Brain microvascular endothelial cell (primary cell): ENCODE measurements around the gene POC1A.

Experiments used
- DNase-seq: peaks from one replicate; pipeline ENCODE4 v3.0.0-alpha.2; 2020
- H3K27ac ChIP-seq: fragments of 250-450 bp; sonication (Bioruptor Pico); 2 replicates; pipeline ENCODE4 v1.5.1; 2020; ENCODE audit warnings: mild to moderate bottlenecking, moderate library complexity
- H3K27me3 ChIP-seq: fragments of 250-450 bp; sonication (Bioruptor Pico); replicated peaks from 2 replicates; pipeline ENCODE4 v1.5.1; 2020; ENCODE audit warnings: mild to moderate bottlenecking
- H3K36me3 ChIP-seq: fragments of 250-450 bp; sonication (Bioruptor Pico); replicated peaks from 2 replicates; pipeline ENCODE4 v1.5.1; 2020; ENCODE audit warnings: mild to moderate bottlenecking
- H3K4me3 ChIP-seq: 2 replicates; pipeline ENCODE4 v1.5.1; 2011; ENCODE audit warnings: low read depth, mild to moderate bottlenecking, control low read depth, low read length, moderate library complexity
- in situ Hi-C: cut with HindIII; loops from 2 replicates; pipeline ENCODE4 v1.10.0; 2017; ENCODE audit warnings: low sequenced_read_pairs, low pct_ligation_motif_present
- TF ChIP-seq, protein P1 (sequence below): IDR thresholded peaks from 2 replicates; pipeline ENCODE4 v1.5.1; 2011; ENCODE audit warnings: low read depth, mild to moderate bottlenecking, moderate library complexity, low read length, control low read depth, inconsistent platforms; ENCODE audit errors: missing control alignments

POC1A gene

DNA sequence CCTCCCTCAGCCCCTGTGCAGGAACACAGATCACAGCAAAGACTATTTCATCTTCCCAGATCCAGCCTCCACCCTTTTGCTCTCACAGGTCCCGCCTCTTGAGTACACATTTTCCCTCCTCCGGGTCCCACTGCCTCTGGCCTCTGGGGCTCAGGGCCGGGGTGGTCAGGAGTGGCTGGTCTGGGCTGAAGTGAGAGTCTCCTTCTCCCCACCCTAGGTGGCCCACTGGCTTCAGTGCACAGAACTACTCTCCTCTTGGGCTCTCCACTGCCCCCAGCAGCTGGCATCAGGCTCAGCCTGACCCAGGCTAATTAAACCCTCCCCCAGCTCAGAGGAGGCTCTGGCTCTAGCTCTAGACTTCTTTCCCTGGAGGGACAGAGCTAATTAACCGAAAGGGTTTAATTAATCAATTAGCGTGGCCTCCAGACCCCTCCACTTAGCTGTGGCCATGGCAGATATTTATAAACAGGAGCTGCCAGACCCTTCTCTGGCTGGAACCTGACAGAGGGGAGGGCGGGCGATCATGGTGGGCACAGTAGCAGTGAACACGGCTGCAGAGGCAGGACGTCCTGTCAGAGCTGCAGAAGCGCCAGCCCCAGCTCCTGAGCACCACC lies 113.0 kb downstream of the POC1A start:
- no peak for DNase-seq
- in situ Hi-C loops = no loop called here
- Histone ChIP-seq H3K27ac (no peak overlapping the region), H3K27me3 (no peaks in the 10 kb centered on the region), H3K36me3 (no peaks in the 10 kb centered on the region), H3K4me3 (no peak overlapping the region)
- TF ChIP-seq, protein P1, sequence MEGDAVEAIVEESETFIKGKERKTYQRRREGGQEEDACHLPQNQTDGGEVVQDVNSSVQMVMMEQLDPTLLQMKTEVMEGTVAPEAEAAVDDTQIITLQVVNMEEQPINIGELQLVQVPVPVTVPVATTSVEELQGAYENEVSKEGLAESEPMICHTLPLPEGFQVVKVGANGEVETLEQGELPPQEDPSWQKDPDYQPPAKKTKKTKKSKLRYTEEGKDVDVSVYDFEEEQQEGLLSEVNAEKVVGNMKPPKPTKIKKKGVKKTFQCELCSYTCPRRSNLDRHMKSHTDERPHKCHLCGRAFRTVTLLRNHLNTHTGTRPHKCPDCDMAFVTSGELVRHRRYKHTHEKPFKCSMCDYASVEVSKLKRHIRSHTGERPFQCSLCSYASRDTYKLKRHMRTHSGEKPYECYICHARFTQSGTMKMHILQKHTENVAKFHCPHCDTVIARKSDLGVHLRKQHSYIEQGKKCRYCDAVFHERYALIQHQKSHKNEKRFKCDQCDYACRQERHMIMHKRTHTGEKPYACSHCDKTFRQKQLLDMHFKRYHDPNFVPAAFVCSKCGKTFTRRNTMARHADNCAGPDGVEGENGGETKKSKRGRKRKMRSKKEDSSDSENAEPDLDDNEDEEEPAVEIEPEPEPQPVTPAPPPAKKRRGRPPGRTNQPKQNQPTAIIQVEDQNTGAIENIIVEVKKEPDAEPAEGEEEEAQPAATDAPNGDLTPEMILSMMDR = peak; percentile 56

DNA sequence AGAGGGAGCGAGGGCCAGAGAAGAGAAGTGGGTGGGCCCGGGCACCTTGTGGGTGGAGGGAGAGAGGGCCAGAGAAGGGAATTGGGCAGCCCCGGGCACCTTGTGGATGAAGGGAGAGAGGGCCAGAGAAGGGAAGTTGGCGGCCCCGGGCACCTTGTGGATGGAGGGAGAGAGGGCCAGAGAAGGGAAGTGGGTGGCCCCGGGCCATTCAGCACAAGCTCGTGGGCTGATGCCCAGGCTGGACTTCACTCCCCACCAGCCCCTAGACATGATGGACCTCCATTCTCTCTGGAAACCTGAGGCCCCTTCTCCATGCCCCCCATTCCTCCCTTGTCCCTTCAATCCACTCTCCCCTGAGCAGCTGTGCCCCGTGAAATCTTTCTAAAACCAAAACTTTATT lies 113.6 kb downstream of the POC1A start:
- no peak for DNase-seq
- Histone ChIP-seq H3K36me3 (no peaks in the 10 kb centered on the region), H3K27ac (no peak overlapping the region), H3K27me3 (no peaks in the 10 kb centered on the region), H3K4me3 (no peak overlapping the region)
- in situ Hi-C loops = no loop called here
- TF ChIP-seq, protein P1 = no peak

DNA sequence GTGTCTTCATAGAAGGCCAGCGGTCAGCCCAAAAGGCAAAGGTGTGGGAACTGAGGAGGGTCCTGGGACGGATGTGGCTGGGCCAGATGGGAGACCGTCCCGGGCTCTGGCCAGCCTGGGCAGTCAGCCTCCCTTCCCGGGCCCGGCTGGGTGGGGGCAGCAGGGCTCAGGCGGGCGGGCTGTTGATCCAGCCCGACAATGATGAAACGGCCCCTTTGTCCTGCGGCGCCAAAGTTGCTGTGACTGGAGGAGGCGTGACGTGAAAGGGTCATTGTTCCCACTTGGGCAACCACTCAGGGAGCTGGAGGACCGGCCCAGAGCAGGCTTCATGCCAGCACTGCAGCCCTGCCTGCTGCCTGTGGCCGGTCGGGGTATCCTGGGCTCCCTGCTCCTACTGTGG lies 114.4 kb downstream of the POC1A start:
- H3K36me3 ChIP-seq = no peaks in the 10 kb centered on the region
- in situ Hi-C loops = no loop called here
- H3K4me3 ChIP-seq = no peak overlapping the region
- TF ChIP-seq, protein P1 = no peak
- DNase-seq = no peak
- no peak overlapping the region for H3K27ac ChIP-seq
- H3K27me3 ChIP-seq = no peaks in the 10 kb centered on the region

DNA sequence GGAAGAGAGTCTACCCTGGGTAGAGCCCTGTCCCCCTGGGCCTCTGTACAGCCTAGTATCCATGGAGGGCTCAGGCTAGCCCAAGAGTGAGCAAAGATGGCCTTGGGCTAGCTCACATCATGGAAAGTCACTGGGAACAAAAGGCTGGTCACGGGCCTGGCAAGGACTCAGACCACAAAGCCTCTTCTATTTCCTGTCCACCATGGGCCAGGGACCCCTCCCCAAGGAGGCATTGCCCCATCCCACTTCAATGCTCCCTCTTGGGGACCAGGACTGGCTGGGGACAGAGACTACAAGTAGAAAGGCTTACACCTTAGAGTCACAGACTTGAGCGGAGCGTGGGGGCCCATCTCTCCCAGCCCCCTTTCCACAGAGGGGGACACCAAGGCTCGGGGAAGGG lies 114.8 kb downstream of the POC1A start:
- no peak for DNase-seq
- no peak overlapping the region for H3K4me3 ChIP-seq
- TF ChIP-seq, protein P1 = no peak
- in situ Hi-C loops = no loop called here
- no peaks in the 10 kb centered on the region for H3K27me3 ChIP-seq
- no peaks in the 10 kb centered on the region for H3K36me3 ChIP-seq
- no peak overlapping the region for H3K27ac ChIP-seq

DNA sequence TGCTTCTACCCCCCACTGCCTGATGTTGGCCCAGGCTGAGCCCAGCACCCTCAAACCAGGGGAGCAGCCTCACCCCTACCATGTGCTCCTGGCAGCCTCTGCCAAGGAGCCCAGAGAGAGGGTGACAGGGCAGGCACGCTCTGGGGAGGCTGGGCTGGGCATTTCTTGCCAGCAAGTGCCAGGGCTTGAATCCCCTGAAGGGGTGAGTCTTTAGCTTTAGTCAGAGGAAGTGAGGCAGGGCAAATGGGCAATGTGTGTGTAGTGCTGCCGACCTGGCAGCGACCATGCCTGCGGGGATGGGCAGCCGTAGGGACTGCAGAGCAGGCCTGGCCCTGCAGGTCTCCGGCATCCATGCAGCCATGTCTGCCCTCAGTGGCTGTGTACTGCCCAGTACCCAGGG lies 116.0 kb downstream of the POC1A start:
- no peak overlapping the region for H3K4me3 ChIP-seq
- in situ Hi-C loops = no loop called here
- no peaks in the 10 kb centered on the region for H3K27me3 ChIP-seq
- H3K27ac ChIP-seq = no peak overlapping the region
- no peak for DNase-seq
- TF ChIP-seq, protein P1 = no peak
- H3K36me3 ChIP-seq = no peaks in the 10 kb centered on the region

DNA sequence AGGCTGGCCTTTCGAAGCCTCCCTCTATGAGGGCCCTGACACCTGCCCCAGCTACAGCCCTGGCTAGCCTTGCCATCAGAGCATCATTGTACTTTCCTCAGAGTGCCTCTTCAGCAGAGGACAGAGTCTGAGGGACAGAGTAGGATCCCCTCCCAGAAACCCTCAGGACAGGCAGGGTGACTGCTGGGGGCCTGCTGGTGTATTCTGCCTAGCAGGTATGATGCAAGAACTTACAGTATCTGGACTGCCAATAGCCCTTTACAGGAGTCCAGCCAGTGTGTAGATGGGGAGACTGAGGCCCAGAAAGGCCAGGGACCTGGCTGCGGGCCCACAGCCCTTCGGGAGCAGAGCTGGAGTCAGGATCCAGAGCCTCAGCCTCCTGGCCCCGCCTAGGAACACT lies 116.9 kb downstream of the POC1A start:
- in situ Hi-C loops = no loop called here
- no peak for DNase-seq

More for the DNA sequence above, 116.9 kb downstream of the POC1A start:
- TF ChIP-seq, protein P1 = no peak
- Histone ChIP-seq H3K36me3 (no peaks in the 10 kb centered on the region), H3K4me3 (no peak overlapping the region), H3K27ac (no peak overlapping the region), H3K27me3 (no peaks in the 10 kb centered on the region)
